NCI-H748 (cell line): ENCODE data around the gene TOM1.
A peak's percentile ranks its signal among the peaks of the same experiment; 100 is the strongest.

ENCODE experiments used
- DNase-seq: peaks from one replicate; lab custom pipeline; 2025; ENCODE audit not compliant: unreplicated experiment; lab: John Stamatoyannopoulos, UW

TOM1 gene

DNA sequence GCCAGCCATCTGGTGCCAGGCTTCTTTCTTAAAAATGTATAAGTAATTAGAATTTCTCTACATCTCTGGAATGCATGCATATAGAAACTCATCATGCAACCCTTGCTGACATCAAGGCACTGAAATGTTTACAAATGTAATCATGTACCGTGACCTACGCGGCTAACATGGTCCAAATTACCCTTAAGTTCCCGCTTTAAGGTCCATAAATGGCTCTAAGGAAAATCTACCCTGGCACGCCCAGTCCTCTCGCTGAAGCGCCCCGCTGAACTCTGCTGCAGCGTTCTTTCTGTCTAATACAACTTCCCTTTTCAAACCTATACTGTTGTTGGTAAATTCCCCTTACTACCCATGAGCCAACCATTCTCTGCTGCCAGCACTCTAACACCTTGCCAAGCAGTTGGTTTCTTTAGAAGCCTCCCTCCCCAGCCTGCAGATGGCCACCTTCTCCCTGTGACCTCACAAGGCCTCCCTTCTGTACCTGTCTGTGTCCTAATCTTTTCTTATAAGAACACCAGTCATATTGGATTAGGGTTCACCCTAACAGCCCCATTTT, 67.7 kb downstream of the TOM1 start:
- DNase-seq, result no peak

DNA sequence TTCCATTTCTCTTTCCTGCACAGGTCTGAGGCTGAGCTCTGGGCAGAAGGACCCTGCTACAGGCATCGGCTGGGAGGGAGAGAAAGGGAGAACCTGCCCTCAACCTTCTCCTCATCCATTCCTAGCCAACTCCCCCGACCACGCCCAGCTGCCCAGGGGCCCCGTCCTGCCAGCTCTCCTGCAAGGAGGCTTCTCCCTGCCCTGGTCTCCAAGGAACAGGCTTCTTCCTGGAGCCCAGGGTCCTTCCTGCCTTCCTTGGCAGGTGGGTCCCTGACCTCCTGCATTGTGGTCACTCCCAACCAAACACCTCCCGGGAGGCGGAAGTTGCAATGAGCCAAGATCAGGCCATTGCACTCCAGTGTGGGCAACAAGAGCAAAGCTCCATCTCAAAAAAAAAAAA, 68.7 kb downstream of the TOM1 start:
- DNase-seq, result no peak

DNA sequence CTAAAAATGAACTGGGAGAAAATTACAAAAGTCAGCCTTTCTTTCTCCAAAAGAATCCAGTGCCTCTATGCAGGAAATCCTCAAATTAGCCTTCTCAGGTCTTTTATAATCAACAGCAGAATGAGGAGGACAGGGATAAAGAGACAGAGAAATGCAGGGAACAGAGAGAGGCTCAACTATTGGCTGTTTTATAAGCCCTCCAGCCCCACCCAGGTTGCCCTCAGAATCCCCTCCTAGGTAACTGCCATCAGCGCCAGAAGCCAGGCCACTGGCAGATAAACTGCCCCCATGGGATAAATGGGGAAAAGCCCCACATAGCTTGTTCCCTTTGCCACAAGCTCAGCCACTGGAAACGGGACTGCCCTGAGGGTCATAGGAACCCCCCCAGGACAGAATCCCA, 70.3 kb downstream of the TOM1 start:
- no peak for DNase-seq

DNA sequence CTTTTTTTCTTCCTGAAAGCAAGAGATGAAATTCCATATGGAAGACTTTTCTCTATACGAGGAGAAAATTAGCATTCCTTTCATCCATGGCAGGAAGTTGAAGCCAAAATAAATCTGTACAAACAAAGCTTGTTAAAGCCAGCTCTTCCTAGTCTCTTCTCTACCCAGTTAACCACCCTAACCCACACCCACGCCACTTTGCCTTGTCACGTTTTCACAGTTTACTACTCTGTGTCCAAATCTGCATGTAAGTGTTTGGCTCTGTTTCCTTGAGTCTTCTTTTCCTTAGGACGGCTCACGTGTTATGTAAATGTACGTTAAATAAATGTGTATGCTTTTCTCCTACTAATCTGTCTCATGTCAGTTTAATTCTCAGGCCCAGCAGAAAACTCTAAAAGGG, 74.1 kb downstream of the TOM1 start:
- DNase-seq, result no peak

DNA sequence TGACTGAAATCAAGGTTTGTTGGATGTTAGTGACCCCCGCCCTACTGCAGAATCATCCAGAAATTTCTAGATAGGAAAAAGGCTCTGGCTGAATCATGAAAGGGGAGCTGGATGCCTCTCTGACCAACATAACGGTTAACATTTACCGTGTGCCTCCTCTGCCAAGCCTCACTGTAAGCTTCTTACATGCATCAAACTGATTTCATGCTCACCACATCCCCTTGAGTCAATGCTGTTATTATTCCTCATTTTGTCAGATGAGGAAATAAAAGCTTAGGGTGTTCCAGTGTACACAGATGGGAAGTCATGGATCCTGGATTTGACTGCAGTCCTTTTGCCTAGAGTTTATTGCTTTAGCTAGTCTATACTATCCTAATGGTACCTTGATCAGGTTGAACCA, 75.3 kb downstream of the TOM1 start:
- DNase-seq, result no peak

DNA sequence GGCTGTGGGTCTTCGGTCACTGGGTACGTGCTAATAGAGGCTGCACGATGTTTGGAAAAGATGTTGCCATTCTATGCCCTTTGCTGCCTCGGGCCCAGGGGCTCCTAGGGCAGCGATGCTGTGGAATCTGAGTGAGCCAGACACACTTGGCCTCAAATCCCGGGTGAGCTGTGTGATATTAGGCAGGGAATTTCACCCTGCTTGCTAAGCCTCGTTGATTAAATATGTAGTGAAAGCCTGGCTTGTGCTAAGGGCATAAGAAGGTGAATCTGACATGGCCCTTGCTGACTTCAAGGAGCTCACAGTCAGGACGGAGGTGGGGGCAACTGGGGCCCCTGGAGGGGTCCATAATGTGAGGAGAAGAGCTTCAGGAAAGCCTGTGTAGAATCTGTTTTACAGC, 75.8 kb downstream of the TOM1 start:
- DNase-seq, result no peak

DNA sequence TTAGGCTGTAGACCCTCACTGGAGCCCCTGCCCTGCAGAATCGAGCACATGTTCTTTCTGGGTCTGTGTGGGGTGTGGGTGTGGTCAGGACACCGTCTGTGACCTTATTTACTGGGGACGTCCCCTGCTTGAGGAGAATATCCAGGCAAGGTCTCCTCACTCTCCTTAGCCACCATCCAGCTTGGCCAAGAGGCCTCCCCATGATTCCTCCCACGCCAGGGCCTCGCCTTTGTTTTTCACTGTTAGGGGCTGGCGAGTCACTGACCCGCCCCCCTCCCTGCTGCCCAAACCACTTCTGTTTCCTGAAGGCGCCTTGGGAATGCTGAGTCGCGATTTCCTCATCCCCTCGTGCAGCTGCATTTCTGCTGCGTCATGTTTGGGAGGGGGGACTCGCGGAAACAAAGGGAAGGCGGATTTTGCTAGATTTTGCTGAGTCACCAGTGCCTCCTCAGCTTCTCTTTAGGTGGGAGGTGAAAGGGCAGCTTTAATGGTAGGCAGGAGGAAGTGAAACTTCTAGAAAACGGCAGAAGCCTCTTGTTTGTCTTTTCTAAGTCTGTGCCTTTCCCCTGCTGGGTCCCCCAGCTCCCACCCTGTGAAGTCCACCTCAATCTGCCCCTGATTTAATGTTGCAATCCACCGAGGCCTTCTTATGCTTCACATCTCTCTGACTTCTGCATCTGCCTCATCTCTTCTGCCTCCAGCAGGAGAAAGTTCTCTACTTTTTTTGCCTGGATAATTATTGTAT, 77.2 kb downstream of the TOM1 start:
- peak; percentile 77 for DNase-seq

DNA sequence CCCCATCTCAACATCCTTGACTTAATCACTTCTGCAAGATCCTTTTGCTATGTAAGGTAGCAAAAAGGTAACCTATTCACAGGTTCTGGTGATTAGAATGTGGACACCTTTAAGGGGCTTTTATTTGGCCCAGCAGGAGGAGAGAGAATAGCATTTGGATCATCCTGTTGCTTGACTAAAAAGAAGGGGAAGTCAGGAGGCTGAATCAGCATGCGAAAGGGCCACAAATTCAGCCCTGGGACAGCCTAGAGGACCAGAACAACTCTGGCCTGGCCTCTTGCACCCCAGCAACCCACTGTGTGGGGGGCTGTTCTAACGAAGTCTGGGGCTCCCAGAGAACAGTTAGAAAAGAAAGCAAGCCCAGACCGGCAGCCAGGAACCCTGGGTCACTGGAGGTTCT, 78.0 kb downstream of the TOM1 start:
- no peak for DNase-seq

DNA sequence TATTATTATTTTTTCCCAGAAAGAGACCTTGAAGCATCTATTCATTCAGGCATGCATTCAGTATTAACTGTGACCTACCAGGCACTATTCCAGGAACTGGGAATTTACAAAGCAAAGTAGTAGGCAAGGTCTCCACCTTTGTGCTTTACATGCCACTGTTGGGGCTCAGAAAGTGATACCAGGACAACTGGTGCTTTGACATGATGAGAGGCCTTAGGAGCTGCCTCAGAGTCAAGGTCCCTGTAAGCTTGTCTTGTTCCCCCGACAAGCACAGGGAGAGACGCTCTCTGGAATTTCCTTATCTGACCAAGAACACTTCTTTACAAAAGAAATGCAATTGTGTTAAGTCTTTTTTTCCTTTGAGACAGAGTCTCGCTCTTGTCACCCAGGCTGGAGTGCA, 78.9 kb downstream of the TOM1 start:
- no peak for DNase-seq

DNA sequence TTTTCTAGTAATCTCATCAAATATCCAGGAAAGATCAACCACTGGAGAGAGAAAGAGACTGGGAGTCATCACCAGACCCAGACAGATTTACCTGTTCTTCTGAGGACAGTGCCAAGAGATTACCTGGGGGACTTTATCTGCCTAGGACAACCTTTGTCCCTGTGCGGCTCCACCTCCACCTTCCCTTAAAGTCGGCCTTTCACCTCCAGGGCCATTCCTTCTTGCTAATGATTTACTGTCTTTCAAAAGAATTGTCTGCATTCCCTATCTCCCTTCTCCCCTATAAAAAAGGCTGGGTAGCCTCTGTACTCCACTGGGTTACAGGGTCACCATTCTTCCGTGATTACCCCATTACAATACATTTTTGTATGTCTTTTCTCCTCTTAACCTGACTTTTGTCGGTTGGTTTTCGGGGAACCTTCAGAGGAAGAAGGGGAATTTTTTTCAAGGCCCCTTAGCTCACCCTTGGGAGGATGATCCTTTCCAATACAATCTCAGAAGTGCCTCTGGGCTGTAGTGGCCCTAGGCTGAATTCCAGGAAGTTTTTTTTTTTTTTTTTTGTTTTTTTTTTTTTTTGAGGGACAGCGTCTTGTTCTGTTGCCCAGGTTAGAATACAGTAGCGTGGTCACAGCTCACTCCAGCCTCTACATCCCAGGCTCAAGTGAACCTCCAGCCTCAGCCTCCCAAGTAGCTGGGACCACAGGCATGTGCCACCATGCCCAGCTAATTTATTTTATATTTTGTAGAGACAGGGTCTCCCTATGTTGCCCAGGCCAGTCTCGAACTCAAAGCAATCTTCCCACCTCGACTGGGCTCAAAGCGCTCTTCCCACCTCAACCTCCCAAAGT, 79.7 kb downstream of the TOM1 start:
- no peak for DNase-seq

DNA sequence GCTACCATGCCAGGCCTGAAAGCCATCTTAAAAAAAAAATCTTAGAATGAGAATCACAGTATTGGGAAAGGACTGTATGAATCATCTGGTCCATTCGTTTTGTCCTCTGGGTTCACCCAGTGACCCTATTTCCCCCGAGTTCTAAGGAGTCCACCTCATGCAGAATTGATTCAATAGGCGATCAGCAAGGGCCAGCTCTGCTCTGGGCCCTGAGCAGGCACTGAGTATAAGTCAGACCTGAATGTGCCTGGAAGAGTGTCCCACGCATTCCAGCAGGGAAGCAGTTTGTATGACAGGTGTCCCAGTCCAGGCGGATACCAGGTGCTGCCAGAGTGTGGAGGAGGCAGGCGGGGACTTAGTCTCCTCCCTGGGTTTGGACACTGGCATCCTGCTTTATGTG, 80.3 kb downstream of the TOM1 start:
- DNase-seq, result no peak

DNA sequence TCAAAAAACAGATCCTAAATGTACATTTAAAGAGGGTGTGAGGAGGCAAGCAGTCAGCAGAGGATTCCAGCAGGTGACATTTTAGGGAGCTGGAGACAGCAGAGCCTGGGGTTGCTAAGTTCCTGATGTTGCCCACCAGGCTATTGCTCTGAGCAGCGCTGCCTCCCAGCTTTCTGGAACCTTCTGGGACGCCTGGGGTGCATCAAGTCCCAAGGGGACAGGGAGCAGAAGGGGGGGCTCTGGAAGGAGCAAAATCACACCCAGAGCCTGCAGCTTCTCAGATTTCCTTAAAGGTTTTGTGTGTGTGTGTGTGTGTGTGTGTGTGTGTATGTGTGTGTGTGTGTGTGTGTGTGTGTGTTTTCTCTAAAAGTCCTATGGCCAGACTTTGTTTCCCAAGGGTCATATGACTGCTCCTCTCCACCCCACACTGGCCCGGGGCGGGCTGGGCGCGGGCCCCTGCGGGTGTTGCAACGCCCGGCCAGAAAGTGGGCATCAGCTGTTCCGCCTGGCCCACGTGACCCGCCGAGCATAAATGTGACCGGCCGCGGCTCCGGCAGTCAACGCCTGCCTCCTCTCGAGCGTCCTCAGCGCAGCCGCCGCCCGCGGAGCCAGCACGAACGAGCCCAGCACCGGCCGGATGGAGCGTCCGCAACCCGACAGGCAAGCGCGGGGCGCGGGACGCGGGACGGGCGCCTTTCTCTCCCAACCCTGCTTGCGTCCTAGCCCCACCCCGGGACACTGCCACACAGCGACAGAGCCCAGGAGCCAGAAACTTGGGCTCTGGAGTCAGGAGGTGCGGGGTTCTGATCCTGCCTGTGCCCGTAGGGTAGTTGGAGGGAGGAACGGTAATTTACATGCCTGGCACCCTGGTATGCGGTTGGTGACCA, 81.1 kb downstream of the TOM1 start, which contains the start of gene HMOX1:
TSS of gene HMOX1 (plus strand) at position 560 of the 887 bp plus-strand sequence. CDS start at position 638, 78 bp downstream.
- DNase-seq, result peak; percentile 71

DNA sequence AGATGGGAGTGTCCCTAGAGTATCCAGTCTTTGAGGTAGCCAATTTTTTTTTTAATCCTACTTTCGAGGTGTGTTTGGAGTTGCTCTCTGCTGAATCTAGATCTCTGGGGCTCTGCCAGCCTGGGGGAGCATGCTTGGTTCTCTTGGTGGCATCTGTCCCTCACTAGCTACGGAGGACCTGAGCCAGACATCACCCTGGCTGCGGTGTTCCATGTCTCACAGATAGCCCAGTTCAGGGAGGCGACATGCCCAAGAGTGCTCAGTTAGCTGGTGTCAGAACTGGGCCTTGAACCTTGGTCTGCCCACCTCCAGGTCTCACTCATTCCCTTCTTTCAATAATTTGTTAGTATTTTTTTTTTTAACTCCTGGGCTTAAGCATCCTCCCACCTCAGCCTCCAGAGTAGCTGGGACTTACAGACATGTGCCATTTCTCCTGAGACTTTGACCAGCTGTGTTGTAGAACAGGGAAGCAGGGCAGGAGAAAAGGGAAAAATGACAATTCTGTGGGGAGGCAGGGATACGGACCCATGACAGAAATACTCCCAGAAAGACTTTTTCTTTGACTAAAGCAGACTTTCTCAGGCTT, 81.8 kb downstream of the TOM1 start:
- DNase-seq, result no peak

DNA sequence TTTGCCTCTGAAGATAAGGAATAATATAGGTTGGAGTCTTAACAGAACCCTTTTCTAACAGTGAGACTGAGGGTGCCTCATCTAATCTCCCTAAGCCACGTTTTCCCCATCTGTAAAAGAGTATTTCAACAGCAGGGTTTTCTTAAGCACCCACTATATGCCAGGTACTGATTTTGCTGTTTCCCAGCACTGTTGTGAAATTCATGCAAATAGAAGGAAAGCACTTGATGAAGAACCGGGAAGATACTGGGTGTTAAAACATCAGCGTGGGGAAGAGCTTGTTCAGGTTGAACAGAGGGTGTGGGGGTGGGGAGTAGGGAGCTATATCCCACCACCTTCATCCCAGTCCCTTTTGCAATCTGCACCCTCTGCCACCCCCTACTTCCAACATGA, 84.0 kb downstream of the TOM1 start:
- no peak for DNase-seq

DNA sequence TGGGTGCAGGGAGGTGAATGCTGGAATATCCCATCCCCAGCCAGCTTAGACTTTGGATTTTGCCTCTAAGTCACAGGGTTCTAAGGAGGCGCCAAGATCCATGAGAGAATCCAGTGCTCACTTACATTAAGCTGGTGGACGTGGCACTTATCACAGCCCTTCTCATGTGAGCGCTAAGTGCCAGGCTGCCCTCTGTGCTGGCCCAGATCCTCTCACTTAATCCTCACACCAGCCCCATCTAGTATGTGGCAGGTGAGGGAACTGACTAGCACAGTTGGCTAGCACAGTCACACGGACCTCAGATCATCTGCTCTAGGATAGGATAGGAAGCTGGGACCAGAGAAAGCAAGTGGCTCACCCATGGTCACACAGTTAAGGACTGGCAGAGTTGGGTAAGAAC, 84.8 kb downstream of the TOM1 start:
- no peak for DNase-seq

DNA sequence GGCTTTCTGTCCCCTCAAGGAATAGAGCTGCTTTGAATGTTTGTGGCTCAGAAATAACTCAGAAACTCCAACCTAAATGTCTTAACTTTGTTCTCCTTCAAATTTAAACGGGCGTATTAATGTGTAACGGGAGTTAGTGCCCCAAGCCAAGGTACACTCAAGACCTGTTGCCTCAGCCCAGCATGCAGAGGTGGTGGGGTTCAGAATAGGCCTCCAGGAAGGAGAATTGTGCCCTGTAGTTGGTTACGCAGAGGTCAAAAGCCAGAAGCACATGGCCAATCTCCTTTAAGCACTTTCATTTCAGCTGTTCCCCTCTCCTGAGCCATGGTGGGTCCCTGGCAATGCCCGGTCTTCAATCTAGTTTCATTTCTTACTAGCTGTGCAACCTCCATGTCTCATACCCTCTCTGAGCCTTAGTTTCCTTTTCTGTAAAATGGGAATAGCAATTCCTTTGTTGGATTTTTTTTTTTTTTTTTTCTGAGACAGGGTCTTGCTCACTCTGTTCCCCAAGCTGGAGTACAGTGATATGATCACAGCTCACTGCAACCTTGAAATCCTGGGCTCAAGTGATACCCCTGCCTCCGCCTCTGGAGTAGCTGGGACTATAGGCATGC, 85.4 kb downstream of the TOM1 start:
- DNase-seq, result no peak

DNA sequence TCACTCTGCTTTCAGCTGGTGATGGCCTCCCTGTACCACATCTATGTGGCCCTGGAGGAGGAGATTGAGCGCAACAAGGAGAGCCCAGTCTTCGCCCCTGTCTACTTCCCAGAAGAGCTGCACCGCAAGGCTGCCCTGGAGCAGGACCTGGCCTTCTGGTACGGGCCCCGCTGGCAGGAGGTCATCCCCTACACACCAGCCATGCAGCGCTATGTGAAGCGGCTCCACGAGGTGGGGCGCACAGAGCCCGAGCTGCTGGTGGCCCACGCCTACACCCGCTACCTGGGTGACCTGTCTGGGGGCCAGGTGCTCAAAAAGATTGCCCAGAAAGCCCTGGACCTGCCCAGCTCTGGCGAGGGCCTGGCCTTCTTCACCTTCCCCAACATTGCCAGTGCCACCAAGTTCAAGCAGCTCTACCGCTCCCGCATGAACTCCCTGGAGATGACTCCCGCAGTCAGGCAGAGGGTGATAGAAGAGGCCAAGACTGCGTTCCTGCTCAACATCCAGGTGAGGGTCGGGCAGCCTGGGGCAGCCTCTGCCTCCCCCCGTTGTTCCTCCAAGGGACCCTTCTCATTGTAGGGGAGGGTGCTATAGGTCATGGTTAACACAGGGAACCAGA, 87.1 kb downstream of the TOM1 start:
- no peak for DNase-seq

DNA sequence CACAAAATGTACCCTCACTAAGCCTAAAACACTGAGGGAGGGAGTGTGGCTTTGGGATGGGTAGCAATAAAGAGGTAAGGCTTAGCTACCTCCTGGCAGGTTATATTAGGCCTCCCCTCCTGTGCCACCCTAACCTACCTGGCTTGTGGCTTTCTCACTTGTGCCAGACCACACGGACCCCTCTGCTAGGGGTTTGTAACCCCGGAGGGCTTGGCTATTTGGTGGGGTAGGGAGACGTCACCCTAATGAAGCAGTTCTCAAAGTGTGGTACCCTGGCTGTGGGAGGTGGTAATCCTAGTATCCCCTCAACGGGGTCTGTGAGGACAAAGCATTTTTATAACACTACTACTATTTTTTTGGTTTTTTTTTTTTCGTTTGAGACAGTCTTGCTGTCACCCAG, 91.2 kb downstream of the TOM1 start:
- DNase-seq, result no peak

DNA sequence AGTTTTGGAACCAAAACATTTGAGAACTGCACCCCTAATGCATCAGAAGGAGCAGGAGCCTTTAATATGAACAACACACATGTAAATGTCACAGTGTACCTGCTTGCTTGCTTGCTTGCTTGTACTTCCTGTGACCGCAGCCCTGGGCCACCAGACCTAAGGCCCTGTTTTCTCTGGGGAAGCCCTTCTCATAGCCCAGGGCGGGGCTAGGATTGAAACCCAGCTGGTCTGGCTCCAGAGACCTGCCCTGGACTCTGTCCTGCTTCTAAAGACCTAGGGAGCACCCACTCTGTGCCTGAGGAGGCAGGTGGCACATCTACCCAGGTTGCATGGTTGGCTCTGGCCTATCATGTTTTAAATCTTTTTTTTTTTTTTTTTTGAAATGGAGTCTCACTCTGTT, 92.7 kb downstream of the TOM1 start:
- no peak for DNase-seq
